Stimulated activated CD8-positive, alpha-beta memory T cell treated with anti-CD3 and anti-CD28 coated beads, Interleukin-2, amount 100 ng/mL, for 1 hour (primary cell): ENCODE data around the gene ABHD10.

ENCODE experiments used
- DNase-seq, 2 donors: peaks; one replicate each; pipeline ENCODE4 v3.0.0-alpha.2; 2020; ENCODE audit warnings: low read depth in 2 of 2

ABHD10 gene

GRCh38 chr3:111978583-111979433 lies at the start of gene ABHD10:
Gene ABHD10 (plus strand): TSS chr3:111979026. CDS start chr3:111979062, 36 bp downstream.
- DNase-seq, result peak; percentile 91 to 95

- DNase-seq, result no peak
Observed at GRCh38 chr3:111929484-111929883, 49.3 kb upstream of the ABHD10 start.

- no peak for DNase-seq
Observed at GRCh38 chr3:111932946-111933345, 45.9 kb upstream of the ABHD10 start.

GRCh38 chr3:111936191-111936841 lies 42.5 kb upstream of the ABHD10 start:
- DNase-seq, result no peak

- no peak for DNase-seq
Observed at GRCh38 chr3:111936967-111937366, 41.9 kb upstream of the ABHD10 start.

GRCh38 chr3:111937871-111938270 lies 41.0 kb upstream of the ABHD10 start:
- DNase-seq, result no peak

GRCh38 chr3:111939873-111940272 lies 39.0 kb upstream of the ABHD10 start:
- DNase-seq, result no peak

- no peak for DNase-seq
Observed at GRCh38 chr3:111943533-111943932, 35.3 kb upstream of the ABHD10 start.

GRCh38 chr3:111944372-111944771 lies 34.5 kb upstream of the ABHD10 start:
- DNase-seq, result no peak

- DNase-seq, result no peak
Observed at GRCh38 chr3:111947231-111947630, 31.6 kb upstream of the ABHD10 start.

- DNase-seq, result no peak
Observed at GRCh38 chr3:111948786-111949185, 30.0 kb upstream of the ABHD10 start.

- no peak for DNase-seq
Observed at GRCh38 chr3:111949712-111950111, 29.1 kb upstream of the ABHD10 start.

GRCh38 chr3:111951032-111951431 lies 27.8 kb upstream of the ABHD10 start:
- no peak for DNase-seq

GRCh38 chr3:111952086-111952485 lies 26.7 kb upstream of the ABHD10 start:
- DNase-seq, result no peak

- no peak for DNase-seq
Observed at GRCh38 chr3:111952866-111953450, 25.9 kb upstream of the ABHD10 start.

- DNase-seq, result no peak
Observed at GRCh38 chr3:111954228-111954990, 24.4 kb upstream of the ABHD10 start.

- no peak for DNase-seq
Observed at GRCh38 chr3:111955876-111956275, 22.9 kb upstream of the ABHD10 start.

GRCh38 chr3:111956449-111956848 lies 22.4 kb upstream of the ABHD10 start:
- no peak for DNase-seq

GRCh38 chr3:111956995-111957734 lies 21.7 kb upstream of the ABHD10 start:
- DNase-seq, result no peak

- DNase-seq, result no peak
Observed at GRCh38 chr3:111961461-111962164, 17.2 kb upstream of the ABHD10 start.

GRCh38 chr3:111963424-111963823 lies 15.4 kb upstream of the ABHD10 start:
- DNase-seq, result no peak
